ENCODE results near the gene EMID1. TPM values are rescaled to one million over a fixed set of nuclear protein-coding genes. Genes with fewer than 3 reads are reported as not detected.

EMID1 gene
- total and polyA plus RNA-seq, 10 donors = 18.5 to 90.3 (median 61.2) TPM

- H3K27ac ChIP-seq = peak overlapping the region in 7 of 8 donors; percentile 1 to 99 (median 99)
- TF ChIP-seq POLR2A (IDR thresholded peaks at IDR 0.05) = no peak
- WGBS, 5 donors = 9 to 14% (median 11%) methylated on average over 13 of the region's 13 CpGs
Observed at GRCh38 chr22:29269731-29270474, 64.2 kb downstream of the EMID1 start.

GRCh38 chr22:29270475-29271271, 65.0 kb downstream of the EMID1 start:
- intact Hi-C loops (cut with DNase I; ENCODE audit: low total_unique reads) = no loop called here
- Histone ChIP-seq H3K36me3 (peaks cover 0 to 55% (median 33%) of the 10 kb centered on the region in 6 donors), H3K27me3 (replicated peaks in 1 of 7) (no peaks in the 10 kb centered on the region), H3K27ac (peak overlapping the region in 6 of 8 donors; percentile 1 to 99 (median 98)), H3K4me1 (peaks cover 56 to 90% (median 84%) of the 10 kb centered on the region in 6 donors), H3K9me3 (no peaks in the 10 kb centered on the region), H3K4me3 (peak overlapping the region; percentile 80 to 99 (median 96))
- 18 to 25% (median 23%) methylated on average over 9 of the region's 9 CpGs for WGBS, 5 donors
- TF ChIP-seq CTCF (IDR thresholded peaks at IDR 0.05 in 8 of 11, conservative IDR thresholded peaks at IDR 0.05 in 3 of 11) (no peak), POLR2A (IDR thresholded peaks at IDR 0.05) (no peak), POLR2AphosphoS5 (IDR thresholded peaks at IDR 0.05) (no peak)
- DNase-seq = no peak

More at GRCh38 chr22:29269731-29270474, 64.2 kb downstream of the EMID1 start:
- intact Hi-C loops (cut with DNase I; ENCODE audit: low total_unique reads) = no loop called here
- Histone ChIP-seq H3K9me3 (no peaks in the 10 kb centered on the region), H3K4me1 (peaks cover 51 to 87% (median 78%) of the 10 kb centered on the region in 6 donors), H3K27me3 (replicated peaks in 1 of 7) (no peaks in the 10 kb centered on the region), H3K4me3 (peak overlapping the region; percentile 80 to 99 (median 96)), H3K36me3 (peaks cover 0 to 55% (median 29%) of the 10 kb centered on the region in 6 donors)
- DNase-seq = no peak

- peaks cover 55 to 90% (median 84%) of the 10 kb centered on the region in 6 donors for H3K4me1 ChIP-seq
- no peak overlapping the region for H3K27ac ChIP-seq
- TF ChIP-seq POLR2AphosphoS5 (IDR thresholded peaks at IDR 0.05) (no peak), POLR2A (IDR thresholded peaks at IDR 0.05) (no peak), CTCF (IDR thresholded peaks at IDR 0.05 in 8 of 11, conservative IDR thresholded peaks at IDR 0.05 in 3 of 11) (no peak)
- DNase-seq = no peak
- no peak overlapping the region for H3K4me3 ChIP-seq
- intact Hi-C loops (cut with DNase I; ENCODE audit: low total_unique reads) = no loop called here
- no peaks in the 10 kb centered on the region for H3K27me3 ChIP-seq (replicated peaks in 1 of 7)
- H3K36me3 ChIP-seq = peaks cover 0 to 71% (median 51%) of the 10 kb centered on the region in 6 donors
- WGBS, 5 donors = 75 to 90% (median 82%) methylated on average over 2 of the region's 2 CpGs
- no peaks in the 10 kb centered on the region for H3K9me3 ChIP-seq
Observed at GRCh38 chr22:29272624-29273023, 66.9 kb downstream of the EMID1 start.

DNA sequence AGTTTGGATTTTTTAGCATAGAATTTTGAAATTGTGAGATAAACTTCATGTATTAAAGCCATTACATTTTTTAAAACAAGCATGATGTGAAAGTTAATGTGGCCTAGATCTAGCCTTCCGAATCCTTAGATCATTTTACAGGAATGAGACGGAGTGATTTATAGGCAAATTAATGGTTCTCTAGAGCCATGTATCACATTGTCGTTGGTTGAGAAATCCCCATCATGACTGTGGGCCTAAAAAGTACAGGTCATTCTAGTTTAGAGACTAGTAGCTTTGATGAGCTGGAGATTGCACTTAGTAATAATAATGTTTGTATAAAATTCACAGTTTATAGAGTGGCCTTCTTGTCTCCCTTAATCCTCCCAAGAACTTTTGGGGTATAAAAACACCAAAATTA, 69.5 kb downstream of the EMID1 start:
- TF ChIP-seq POLR2A (IDR thresholded peaks at IDR 0.05) = no peak
- no peak for TF ChIP-seq POLR2AphosphoS5 (IDR thresholded peaks at IDR 0.05)
- TF ChIP-seq CTCF (IDR thresholded peaks at IDR 0.05 in 8 of 11, conservative IDR thresholded peaks at IDR 0.05 in 3 of 11) = no peak
- WGBS, 5 donors = 69 to 84% (median 78%) methylated on average over 3 of the region's 3 CpGs
- Histone ChIP-seq H3K27ac (peak overlapping the region in 2 of 8 donors; percentile 4 to 31), H3K4me3 (no peak overlapping the region), H3K36me3 (peaks cover 0 to 96% (median 76%) of the 10 kb centered on the region in 6 donors), H3K9me3 (no peaks in the 10 kb centered on the region), H3K27me3 (replicated peaks in 1 of 7) (no peaks in the 10 kb centered on the region), H3K4me1 (peaks cover 48 to 88% (median 73%) of the 10 kb centered on the region in 6 donors)
- intact Hi-C loops (cut with DNase I; ENCODE audit: low total_unique reads) = no loop called here
- no peak for DNase-seq

Measured in spleen (tissue), 11 donors.